Peyer's patch (tissue), 4 donors: Measurements from ENCODE around the gene ARHGAP26. TPM values are rescaled to one million over a fixed set of nuclear protein-coding genes. Genes with fewer than 3 reads are reported as not detected.
A peak's percentile ranks its signal among the peaks of the same experiment; 100 is the strongest.

Source experiments
- DNase-seq, 3 donors: peaks; one replicate each; pipeline ENCODE4 v3.0.0-alpha.2; 2017 to 2019
- H3K27ac ChIP-seq, 4 donors: fragments of 200-600 bp; sonication (generic); one replicate each; pipeline ENCODE4 v1.5.1; 2016 to 2019
- H3K27me3 ChIP-seq, 2 donors: fragments of 200-600 bp; sonication (generic); one replicate each; pipeline ENCODE4 v1.5.1; 2019
- H3K36me3 ChIP-seq, 3 donors: fragments of 200-600 bp; sonication (generic); one replicate each; pipeline ENCODE4 v1.5.1; 2016 to 2019
- H3K4me1 ChIP-seq, 4 donors: fragments of 200-600 bp; sonication (generic); one replicate each; pipeline ENCODE4 v1.5.1; 2016 to 2019
- H3K4me3 ChIP-seq, 4 donors: fragments of 200-600 bp; sonication (generic); 1 replicate in 3 of 4; 2 replicates in 1 of 4; pipeline ENCODE4 v1.5.1; 2016 to 2019; ENCODE audit warnings: mild to moderate bottlenecking in 1 of 4
- H3K9me3 ChIP-seq, 4 donors: fragments of 200-600 bp; sonication (generic); one replicate each; pipeline ENCODE4 v1.5.1; 2016 to 2019; ENCODE audit warnings: mild to moderate bottlenecking in 1 of 4
- CTCF ChIP-seq, 6 experiments: fragments of 450-650 bp in 4 of 6; fragments of 200-600 bp in 2 of 6; sonication (generic) in 1 of 6; IDR thresholded peaks; one replicate each; pipeline ENCODE4 v1.5.1; 2017 to 2019; ENCODE audit warnings: antibody characterized with exemption in 6 of 6, mild to moderate bottlenecking in 3 of 6, moderate library complexity in 1 of 6
- POLR2A ChIP-seq, 2 donors: fragments of 450-650 bp; IDR thresholded peaks; one replicate each; pipeline ENCODE4 v1.5.1; 2017; ENCODE audit warnings: antibody characterized with exemption in 2 of 2, mild to moderate bottlenecking in 2 of 2, moderate library complexity in 2 of 2
- total RNA-seq, 4 donors: library from RNA; depleted of rRNA; stranded (reverse); fragments of >200 nt; gene quantifications; one replicate each; pipeline ENCODE4 v1.1.0, GENCODE V29; 2016

The ARHGAP26 gene
- total RNA-seq, 4 donors from 2014 or later, result 60.1 to 180 (median 126) TPM

- no peaks in the 10 kb centered on the region for H3K27me3 ChIP-seq
- no peaks in the 10 kb centered on the region for H3K9me3 ChIP-seq
- no peak overlapping the region for H3K4me3 ChIP-seq
- no peak for DNase-seq
- no peak overlapping the region for H3K27ac ChIP-seq
- H3K36me3 ChIP-seq, result peaks cover 0 to 6% (median 0%) of the 10 kb centered on the region in 3 donors
- TF ChIP-seq POLR2A (IDR thresholded peaks at IDR 0.05), result no peak
- no peak for TF ChIP-seq CTCF (IDR thresholded peaks at IDR 0.05)
- no peaks in the 10 kb centered on the region for H3K4me1 ChIP-seq
Observed at GRCh38 chr5:143135832-143136551, 365.8 kb downstream of the ARHGAP26 start.

GRCh38 chr5:143138839-143139238, 368.7 kb downstream of the ARHGAP26 start:
- no peak for DNase-seq

GRCh38 chr5:143139585-143139984, 369.4 kb downstream of the ARHGAP26 start:
- TF ChIP-seq CTCF (IDR thresholded peaks at IDR 0.05), result no peak
- no peak for TF ChIP-seq POLR2A (IDR thresholded peaks at IDR 0.05)
- H3K4me3 ChIP-seq, result no peak overlapping the region
- H3K9me3 ChIP-seq, result no peaks in the 10 kb centered on the region
- no peaks in the 10 kb centered on the region for H3K4me1 ChIP-seq
- H3K27me3 ChIP-seq, result no peaks in the 10 kb centered on the region
- H3K36me3 ChIP-seq, result no peaks in the 10 kb centered on the region
- DNase-seq, result no peak
- no peak overlapping the region for H3K27ac ChIP-seq

More at GRCh38 chr5:143138839-143139238, 368.7 kb downstream of the ARHGAP26 start:
- no peaks in the 10 kb centered on the region for H3K4me1 ChIP-seq
- no peaks in the 10 kb centered on the region for H3K27me3 ChIP-seq
- no peak for TF ChIP-seq CTCF (IDR thresholded peaks at IDR 0.05)
- no peak for TF ChIP-seq POLR2A (IDR thresholded peaks at IDR 0.05)
- no peaks in the 10 kb centered on the region for H3K9me3 ChIP-seq
- no peak overlapping the region for H3K27ac ChIP-seq
- peaks cover 0 to 4% (median 0%) of the 10 kb centered on the region in 3 donors for H3K36me3 ChIP-seq
- no peak overlapping the region for H3K4me3 ChIP-seq

- H3K27ac ChIP-seq, result no peak overlapping the region
- H3K9me3 ChIP-seq, result no peaks in the 10 kb centered on the region
- no peaks in the 10 kb centered on the region for H3K27me3 ChIP-seq
- no peak for TF ChIP-seq POLR2A (IDR thresholded peaks at IDR 0.05)
- TF ChIP-seq CTCF (IDR thresholded peaks at IDR 0.05), result no peak
- H3K4me1 ChIP-seq, result no peaks in the 10 kb centered on the region
- H3K4me3 ChIP-seq, result no peak overlapping the region
- peak in 2 of 3 donors; percentile 58 to 60 for DNase-seq
- no peaks in the 10 kb centered on the region for H3K36me3 ChIP-seq
Observed at GRCh38 chr5:143140492-143141203, 370.5 kb downstream of the ARHGAP26 start.

- no peaks in the 10 kb centered on the region for H3K4me1 ChIP-seq
- no peaks in the 10 kb centered on the region for H3K9me3 ChIP-seq
- no peak for DNase-seq
- no peak overlapping the region for H3K4me3 ChIP-seq
- no peak overlapping the region for H3K27ac ChIP-seq
- no peaks in the 10 kb centered on the region for H3K36me3 ChIP-seq
- TF ChIP-seq CTCF (IDR thresholded peaks at IDR 0.05) (no peak), POLR2A (IDR thresholded peaks at IDR 0.05) (no peak)
- H3K27me3 ChIP-seq, result no peaks in the 10 kb centered on the region
Observed at GRCh38 chr5:143141652-143142051, 371.5 kb downstream of the ARHGAP26 start.
